Measurements from ENCODE around the gene ATP6V1A.

Gene ATP6V1A

GRCh38 chr3:113747283-113748046, 630 bp downstream of the ATP6V1A start:
- DNase-seq = no peak

- DNase-seq = no peak
Measured at GRCh38 chr3:113751141-113751540, 4.3 kb downstream of the ATP6V1A start.

- no peak for DNase-seq
Measured at GRCh38 chr3:113753376-113753985, 6.6 kb downstream of the ATP6V1A start.

- DNase-seq = no peak
Measured at GRCh38 chr3:113754494-113755159, 7.8 kb downstream of the ATP6V1A start.

- no peak for DNase-seq
Measured at GRCh38 chr3:113758389-113759024, 11.7 kb downstream of the ATP6V1A start.

- no peak for DNase-seq
Measured at GRCh38 chr3:113764698-113765097, 17.9 kb downstream of the ATP6V1A start.

GRCh38 chr3:113769551-113769950, 22.7 kb downstream of the ATP6V1A start:
- no peak for DNase-seq

- no peak for DNase-seq
Measured at GRCh38 chr3:113771993-113772392, 25.2 kb downstream of the ATP6V1A start.

- DNase-seq = no peak
Measured at GRCh38 chr3:113773381-113773780, 26.5 kb downstream of the ATP6V1A start.

- DNase-seq = no peak
Measured at GRCh38 chr3:113775516-113775915, 28.7 kb downstream of the ATP6V1A start.

- no peak for DNase-seq
Measured at GRCh38 chr3:113776564-113776963, 29.7 kb downstream of the ATP6V1A start.

GRCh38 chr3:113783463-113783862, 36.6 kb downstream of the ATP6V1A start:
- no peak for DNase-seq

- no peak for DNase-seq
Measured at GRCh38 chr3:113783980-113784379, 37.1 kb downstream of the ATP6V1A start.

- no peak for DNase-seq
Measured at GRCh38 chr3:113791381-113791780, 44.5 kb downstream of the ATP6V1A start.

GRCh38 chr3:113794526-113794925, 47.7 kb downstream of the ATP6V1A start:
- DNase-seq = no peak

- DNase-seq = no peak
Measured at GRCh38 chr3:113795693-113796092, 48.9 kb downstream of the ATP6V1A start.

- DNase-seq = no peak
Measured at GRCh38 chr3:113802795-113803455, 56.1 kb downstream of the ATP6V1A start.

GRCh38 chr3:113804661-113805060, 57.8 kb downstream of the ATP6V1A start:
- DNase-seq = no peak

- no peak for DNase-seq
Measured at GRCh38 chr3:113805249-113805648, 58.4 kb downstream of the ATP6V1A start.

- DNase-seq = no peak
Measured at GRCh38 chr3:113812854-113813253, 66.0 kb downstream of the ATP6V1A start.

GRCh38 chr3:113819866-113820265, 73.0 kb downstream of the ATP6V1A start:
- DNase-seq = no peak

- no peak for DNase-seq
Measured at GRCh38 chr3:113825090-113825489, 78.3 kb downstream of the ATP6V1A start.

GRCh38 chr3:113828600-113828999, 81.8 kb downstream of the ATP6V1A start:
- DNase-seq = no peak

All from NCI-H526 treated with DMSO at 0.1 percent for 48 hours (cell line).